ENCODE results near the gene PCLAF. TPM values are rescaled to one million over a fixed set of nuclear protein-coding genes. Genes with fewer than 3 reads are reported as not detected.

PCLAF gene
- total and polyA plus RNA-seq, 2 of the 13 experiments (the other 11 are each of a cell fraction or from before 2014, with no cell fraction given): 98.6 to 98.9 TPM

DNA sequence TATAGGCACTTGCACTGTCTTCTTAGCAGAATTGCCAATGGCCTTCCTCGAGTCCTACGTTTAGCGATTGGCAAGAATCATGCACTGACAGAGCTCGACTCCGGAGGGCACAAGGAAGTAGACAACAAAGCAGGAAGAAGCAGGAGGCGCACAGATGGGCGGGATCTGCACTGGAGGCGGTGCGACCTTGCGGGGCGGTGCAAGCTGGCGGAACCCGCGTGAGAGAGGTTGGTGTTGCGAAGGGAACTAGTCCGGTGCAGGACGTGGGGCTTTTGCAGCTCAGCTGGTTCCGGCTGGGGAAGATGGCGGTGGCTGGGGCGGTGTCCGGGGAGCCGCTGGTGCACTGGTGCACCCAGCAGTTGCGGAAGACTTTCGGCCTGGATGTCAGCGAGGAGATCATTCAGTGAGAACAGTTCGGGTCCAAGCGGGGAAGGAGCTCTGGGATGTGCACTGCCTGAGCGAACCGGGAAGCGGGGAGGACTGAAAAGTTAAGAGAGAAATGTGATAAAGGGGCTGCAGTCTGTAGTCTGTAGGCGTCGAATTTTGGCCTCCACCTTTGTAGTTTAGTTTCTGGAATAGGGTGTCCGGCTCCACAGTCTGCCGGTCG lies 6.4 kb upstream of the PCLAF start, which contains the start of gene TRIP4 (continued):
- TF ChIP-seq, protein P1, sequence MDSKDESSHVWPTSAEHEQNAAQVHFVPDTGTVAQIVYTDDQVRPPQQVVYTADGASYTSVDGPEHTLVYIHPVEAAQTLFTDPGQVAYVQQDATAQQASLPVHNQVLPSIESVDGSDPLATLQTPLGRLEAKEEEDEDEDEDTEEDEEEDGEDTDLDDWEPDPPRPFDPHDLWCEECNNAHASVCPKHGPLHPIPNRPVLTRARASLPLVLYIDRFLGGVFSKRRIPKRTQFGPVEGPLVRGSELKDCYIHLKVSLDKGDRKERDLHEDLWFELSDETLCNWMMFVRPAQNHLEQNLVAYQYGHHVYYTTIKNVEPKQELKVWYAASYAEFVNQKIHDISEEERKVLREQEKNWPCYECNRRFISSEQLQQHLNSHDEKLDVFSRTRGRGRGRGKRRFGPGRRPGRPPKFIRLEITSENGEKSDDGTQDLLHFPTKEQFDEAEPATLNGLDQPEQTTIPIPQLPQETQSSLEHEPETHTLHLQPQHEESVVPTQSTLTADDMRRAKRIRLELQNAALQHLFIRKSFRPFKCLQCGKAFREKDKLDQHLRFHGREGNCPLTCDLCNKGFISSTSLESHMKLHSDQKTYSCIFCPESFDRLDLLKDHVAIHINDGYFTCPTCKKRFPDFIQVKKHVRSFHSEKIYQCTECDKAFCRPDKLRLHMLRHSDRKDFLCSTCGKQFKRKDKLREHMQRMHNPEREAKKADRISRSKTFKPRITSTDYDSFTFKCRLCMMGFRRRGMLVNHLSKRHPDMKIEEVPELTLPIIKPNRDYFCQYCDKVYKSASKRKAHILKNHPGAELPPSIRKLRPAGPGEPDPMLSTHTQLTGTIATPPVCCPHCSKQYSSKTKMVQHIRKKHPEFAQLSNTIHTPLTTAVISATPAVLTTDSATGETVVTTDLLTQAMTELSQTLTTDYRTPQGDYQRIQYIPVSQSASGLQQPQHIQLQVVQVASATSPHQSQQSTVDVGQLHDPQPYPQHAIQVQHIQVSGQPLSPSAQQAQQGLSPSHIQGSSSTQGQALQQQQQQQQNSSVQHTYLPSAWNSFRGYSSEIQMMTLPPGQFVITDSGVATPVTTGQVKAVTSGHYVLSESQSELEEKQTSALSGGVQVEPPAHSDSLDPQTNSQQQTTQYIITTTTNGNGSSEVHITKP (CRISPR knock-in tag; IDR thresholded peaks at IDR 0.05; ENCODE audit: low read depth): peak; percentile 95
- TF ChIP-seq ZNF225 (CRISPR knock-in tag; IDR thresholded peaks at IDR 0.05): peak; percentile 95; the same call in 1 of the 2 replicates
- TF ChIP-seq ZNF543 (CRISPR knock-in tag; IDR thresholded peaks at IDR 0.05): peak; percentile 95; the same call in 1 of the 2 replicates
- TF ChIP-seq, protein P2, sequence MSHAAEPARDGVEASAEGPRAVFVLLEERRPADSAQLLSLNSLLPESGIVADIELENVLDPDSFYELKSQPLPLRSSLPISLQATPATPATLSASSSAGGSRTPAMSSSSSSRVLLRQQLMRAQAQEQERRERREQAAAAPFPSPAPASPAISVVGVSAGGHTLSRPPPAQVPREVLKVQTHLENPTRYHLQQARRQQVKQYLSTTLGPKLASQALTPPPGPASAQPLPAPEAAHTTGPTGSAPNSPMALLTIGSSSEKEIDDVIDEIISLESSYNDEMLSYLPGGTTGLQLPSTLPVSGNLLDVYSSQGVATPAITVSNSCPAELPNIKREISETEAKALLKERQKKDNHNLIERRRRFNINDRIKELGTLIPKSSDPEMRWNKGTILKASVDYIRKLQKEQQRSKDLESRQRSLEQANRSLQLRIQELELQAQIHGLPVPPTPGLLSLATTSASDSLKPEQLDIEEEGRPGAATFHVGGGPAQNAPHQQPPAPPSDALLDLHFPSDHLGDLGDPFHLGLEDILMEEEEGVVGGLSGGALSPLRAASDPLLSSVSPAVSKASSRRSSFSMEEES (CRISPR knock-in tag; IDR thresholded peaks at IDR 0.05): peak; percentile 51; the same call in 1 of the 2 replicates
- TF ChIP-seq ZNF615 (CRISPR knock-in tag; IDR thresholded peaks at IDR 0.05; ENCODE audit: borderline replicate concordance): 0 out of 2 replicates have a peak, but pooled peaks have one; percentile 79
- no peak for TF ChIP-seq ZNF3 (CRISPR knock-in tag; IDR thresholded peaks at IDR 0.05)
- TF ChIP-seq, protein P3, sequence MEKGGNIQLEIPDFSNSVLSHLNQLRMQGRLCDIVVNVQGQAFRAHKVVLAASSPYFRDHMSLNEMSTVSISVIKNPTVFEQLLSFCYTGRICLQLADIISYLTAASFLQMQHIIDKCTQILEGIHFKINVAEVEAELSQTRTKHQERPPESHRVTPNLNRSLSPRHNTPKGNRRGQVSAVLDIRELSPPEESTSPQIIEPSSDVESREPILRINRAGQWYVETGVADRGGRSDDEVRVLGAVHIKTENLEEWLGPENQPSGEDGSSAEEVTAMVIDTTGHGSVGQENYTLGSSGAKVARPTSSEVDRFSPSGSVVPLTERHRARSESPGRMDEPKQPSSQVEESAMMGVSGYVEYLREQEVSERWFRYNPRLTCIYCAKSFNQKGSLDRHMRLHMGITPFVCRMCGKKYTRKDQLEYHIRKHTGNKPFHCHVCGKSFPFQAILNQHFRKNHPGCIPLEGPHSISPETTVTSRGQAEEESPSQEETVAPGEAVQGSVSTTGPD (CRISPR knock-in tag; IDR thresholded peaks at IDR 0.05): no peak; the same call in 1 of the 2 replicates
- TF ChIP-seq TBP (CRISPR knock-in tag; IDR thresholded peaks at IDR 0.05): peak; percentile 96
- peak; percentile 84 for TF ChIP-seq HMG20B (CRISPR knock-in tag; conservative IDR thresholded peaks at IDR 0.05)
- TF ChIP-seq CC2D1A (CRISPR knock-in tag; IDR thresholded peaks at IDR 0.05): peak; percentile 20; the same call in 1 of the 2 replicates
- TF ChIP-seq, protein P4, sequence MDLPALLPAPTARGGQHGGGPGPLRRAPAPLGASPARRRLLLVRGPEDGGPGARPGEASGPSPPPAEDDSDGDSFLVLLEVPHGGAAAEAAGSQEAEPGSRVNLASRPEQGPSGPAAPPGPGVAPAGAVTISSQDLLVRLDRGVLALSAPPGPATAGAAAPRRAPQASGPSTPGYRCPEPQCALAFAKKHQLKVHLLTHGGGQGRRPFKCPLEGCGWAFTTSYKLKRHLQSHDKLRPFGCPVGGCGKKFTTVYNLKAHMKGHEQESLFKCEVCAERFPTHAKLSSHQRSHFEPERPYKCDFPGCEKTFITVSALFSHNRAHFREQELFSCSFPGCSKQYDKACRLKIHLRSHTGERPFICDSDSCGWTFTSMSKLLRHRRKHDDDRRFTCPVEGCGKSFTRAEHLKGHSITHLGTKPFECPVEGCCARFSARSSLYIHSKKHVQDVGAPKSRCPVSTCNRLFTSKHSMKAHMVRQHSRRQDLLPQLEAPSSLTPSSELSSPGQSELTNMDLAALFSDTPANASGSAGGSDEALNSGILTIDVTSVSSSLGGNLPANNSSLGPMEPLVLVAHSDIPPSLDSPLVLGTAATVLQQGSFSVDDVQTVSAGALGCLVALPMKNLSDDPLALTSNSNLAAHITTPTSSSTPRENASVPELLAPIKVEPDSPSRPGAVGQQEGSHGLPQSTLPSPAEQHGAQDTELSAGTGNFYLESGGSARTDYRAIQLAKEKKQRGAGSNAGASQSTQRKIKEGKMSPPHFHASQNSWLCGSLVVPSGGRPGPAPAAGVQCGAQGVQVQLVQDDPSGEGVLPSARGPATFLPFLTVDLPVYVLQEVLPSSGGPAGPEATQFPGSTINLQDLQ (CRISPR knock-in tag; IDR thresholded peaks at IDR 0.05): peak; percentile 85; the same call in 1 of the 2 replicates
- peak; percentile 94 for TF ChIP-seq ZNF605 (CRISPR knock-in tag; IDR thresholded peaks at IDR 0.05)
- TF ChIP-seq KAT8 (CRISPR knock-in tag; IDR thresholded peaks at IDR 0.05): peak; percentile 100
- TF ChIP-seq, protein P5, sequence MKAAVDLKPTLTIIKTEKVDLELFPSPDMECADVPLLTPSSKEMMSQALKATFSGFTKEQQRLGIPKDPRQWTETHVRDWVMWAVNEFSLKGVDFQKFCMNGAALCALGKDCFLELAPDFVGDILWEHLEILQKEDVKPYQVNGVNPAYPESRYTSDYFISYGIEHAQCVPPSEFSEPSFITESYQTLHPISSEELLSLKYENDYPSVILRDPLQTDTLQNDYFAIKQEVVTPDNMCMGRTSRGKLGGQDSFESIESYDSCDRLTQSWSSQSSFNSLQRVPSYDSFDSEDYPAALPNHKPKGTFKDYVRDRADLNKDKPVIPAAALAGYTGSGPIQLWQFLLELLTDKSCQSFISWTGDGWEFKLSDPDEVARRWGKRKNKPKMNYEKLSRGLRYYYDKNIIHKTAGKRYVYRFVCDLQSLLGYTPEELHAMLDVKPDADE (CRISPR knock-in tag; IDR thresholded peaks at IDR 0.05): peak; percentile 76; the same call in 1 of the 2 replicates
- TF ChIP-seq ZFP36L2 (CRISPR knock-in tag; IDR thresholded peaks at IDR 0.05): no peak
- peak; percentile 91; the same call in 1 of the 2 replicates for TF ChIP-seq TEAD2 (CRISPR knock-in tag; IDR thresholded peaks at IDR 0.05)
- TF ChIP-seq POLR2G (IDR thresholded peaks at IDR 0.05; ENCODE audit: low read depth, low read length): peak; percentile 95
- no peak for TF ChIP-seq ZNF841 (CRISPR knock-in tag; IDR thresholded peaks at IDR 0.05; ENCODE audit: borderline replicate concordance)
- peak; percentile 35; the same call in 1 of the 2 replicates for TF ChIP-seq ZNF644 (CRISPR knock-in tag; IDR thresholded peaks at IDR 0.05; ENCODE audit: low read depth)

Measured in HepG2 (cell line).